Endothelial cell of umbilical vein (primary cell): ENCODE results near the gene DARS1. TPM values are rescaled to one million over a fixed set of nuclear protein-coding genes. Genes with fewer than 3 reads are reported as not detected.

Experiments used
- BruUV-seq: library from RNA; stranded (reverse); fragments of 400-500 nt; replicated peaks from 2 replicates; lab custom pipeline; 2021; lab: Mats Ljungman, UMichigan
- CTCF ChIA-PET: fragments of 300-600, 350-600 bp; sonication (Branson Sonifier 250); formaldehyde crosslinking; loops from one replicate; lab custom pipeline; 2021; ENCODE audit warnings: antibody characterized with exemption, inconsistent platforms; lab: Charles Lee
- POLR2A ChIA-PET: fragments of 300-600, 350-600 bp; sonication (Branson Sonifier 250); formaldehyde crosslinking; loops from one replicate; lab custom pipeline; 2021; ENCODE audit warnings: antibody characterized with exemption, inconsistent platforms; lab: Charles Lee
- DNase-seq: peaks from one replicate; pipeline ENCODE4 v3.0.0-alpha.2; 2011; ENCODE audit warnings: low read depth, low spot score
- FAIRE-seq: peaks from 2 replicates; lab custom pipeline; 2011; peaks lifted over from hg19 to GRCh38; lab: Jason Lieb, UNC
- H2AFZ ChIP-seq: 2 replicates; pipeline ENCODE4 v1.6.0; 2012; ENCODE audit warnings: low read depth, low read length, control low read depth, inconsistent platforms
- H3K27ac ChIP-seq: 2 replicates; pipeline ENCODE4 v1.5.1; 2011; ENCODE audit warnings: low read depth, mild to moderate bottlenecking, control low read depth, low read length, moderate library complexity; ENCODE audit not compliant: insufficient read depth
- H3K27me3 ChIP-seq, 2 experiments: 2 replicates each; pipeline versions ENCODE4 v1.6.0 to v1.6.1; 2011; ENCODE audit warnings: low read length in 2 of 2, mixed read lengths in 1 of 2; ENCODE audit not compliant: control insufficient read depth in 2 of 2, insufficient read depth in 2 of 2
- H3K36me3 ChIP-seq, 2 experiments: 2 replicates in 1 of 2; 3 replicates in 1 of 2; pipeline ENCODE4 v1.5.1; 2011; ENCODE audit warnings: low read length in 2 of 2, mild to moderate bottlenecking in 1 of 2, moderate library complexity in 1 of 2; ENCODE audit not compliant: control insufficient read depth in 2 of 2, insufficient read depth in 2 of 2; ENCODE audit errors: extremely low read depth in 1 of 2
- H3K4me1 ChIP-seq: 3 replicates; pipeline ENCODE4 v1.5.1; 2011; ENCODE audit warnings: mild to moderate bottlenecking, low read length; ENCODE audit not compliant: control insufficient read depth, insufficient read depth; ENCODE audit errors: extremely low read depth
- H3K4me2 ChIP-seq: 2 replicates; pipeline ENCODE4 v1.6.1; 2011; ENCODE audit warnings: low read length, control low read depth, mixed read lengths; ENCODE audit not compliant: insufficient read depth
- H3K4me3 ChIP-seq, 3 experiments: fragments of 200-600 bp in 1 of 3; sonication (generic), shearing (Covaris generic) in 1 of 3; replicated peaks in 1 of 3; 2 replicates each; pipeline ENCODE4 v1.5.1; 2011 to 2016; ENCODE audit warnings: control low read depth in 3 of 3, low read length in 3 of 3, mild to moderate bottlenecking in 2 of 3, inconsistent platforms in 1 of 3, low read depth in 1 of 3, moderate library complexity in 1 of 3; ENCODE audit not compliant: insufficient read depth in 1 of 3
- H3K79me2 ChIP-seq: 2 replicates; pipeline ENCODE4 v1.6.0; 2012; ENCODE audit warnings: low read length, inconsistent platforms; ENCODE audit not compliant: control insufficient read depth, insufficient read depth
- H3K9ac ChIP-seq: replicated peaks from 2 replicates; pipeline ENCODE3; 2011; ENCODE audit warnings: low read length, control low read depth; ENCODE audit not compliant: insufficient read depth; ENCODE audit errors: extremely low read depth
- H3K9me1 ChIP-seq: replicated peaks from 3 replicates; pipeline ENCODE4 v1.6.0; 2011; ENCODE audit warnings: mild to moderate bottlenecking, low read length; ENCODE audit not compliant: control insufficient read depth, insufficient read depth; ENCODE audit errors: extremely low read depth
- H3K9me3 ChIP-seq: replicated peaks from 2 replicates; pipeline ENCODE4 v1.5.1; 2012; ENCODE audit warnings: low read length, inconsistent platforms; ENCODE audit not compliant: control insufficient read depth, insufficient read depth
- H4K20me1 ChIP-seq: replicated peaks from 2 replicates; pipeline ENCODE3; 2011; ENCODE audit warnings: mild to moderate bottlenecking, low read length; ENCODE audit not compliant: control insufficient read depth, insufficient read depth; ENCODE audit errors: extremely low read depth
- EZH2 ChIP-seq: IDR thresholded peaks from 2 replicates; pipeline ENCODE4 v1.6.1; 2012; ENCODE audit warnings: borderline replicate concordance, low read depth, mild to moderate bottlenecking, moderate library complexity, low read length, inconsistent platforms; ENCODE audit not compliant: severe bottlenecking
- FOS ChIP-seq: IDR thresholded peaks from 2 replicates; pipeline ENCODE4 v1.6.1; 2011; ENCODE audit warnings: mild to moderate bottlenecking, low read length, moderate library complexity, borderline replicate concordance; ENCODE audit not compliant: insufficient read depth
- MYC ChIP-seq: IDR thresholded peaks from one replicate; pipeline ENCODE4 v1.6.1; 2011; ENCODE audit warnings: mild to moderate bottlenecking, low read depth, low read length
- POLR2A ChIP-seq: IDR thresholded peaks from 2 replicates; pipeline ENCODE4 v1.6.1; 2012; ENCODE audit warnings: low read depth, mild to moderate bottlenecking, control low read depth, low read length
- POLR2AphosphoS5 ChIP-seq: IDR thresholded peaks from 2 replicates; pipeline ENCODE4 v1.6.1; 2012; ENCODE audit warnings: low read depth, mild to moderate bottlenecking, control low read depth, low read length, moderate library complexity; ENCODE audit not compliant: insufficient read depth
- dilution Hi-C: fragments of 300-500 bp; cut with MboI; formaldehyde crosslinking; loops from one replicate; pipeline ENCODE4 v1.15.0; 2019; ENCODE audit warnings: low sequenced_read_pairs; ENCODE audit not compliant: extremely low pct_ligation_motif_present
- intact Hi-C: fragments of 100-400 bp; cut with micrococcal nuclease; formaldehyde crosslinking; loops from one replicate; pipeline ENCODE4 v1.10.0; 2022
- polyA plus RNA-seq, 4 experiments: library from polyadenylated mRNA; depleted of rRNA in 3 of 4; stranded (reverse) in 3 of 4; unstranded in 1 of 4; fragments of >200 nt; gene quantifications; 2 replicates each; pipeline versions ENCODE4 v1.2.1 to v1.2.3, GENCODE V29; 2011 to 2012; ENCODE audit warnings: missing spikeins in 1 of 4
- total RNA-seq: library from RNA; stranded (reverse); gene quantifications from 2 replicates; pipeline ENCODE4 v1.2.3, GENCODE V29; 2021
- TF ChIP-seq, protein P1 (sequence below): IDR thresholded peaks from 2 replicates; pipeline ENCODE4 v1.6.1; 2011; ENCODE audit not compliant: insufficient read depth, insufficient read length
- TF ChIP-seq, protein P2 (sequence below), 2 donors: IDR thresholded peaks; 1 replicate in 1 of 2; 2 replicates in 1 of 2; pipeline ENCODE4 v1.5.1; 2011; ENCODE audit warnings: low read length in 2 of 2, mild to moderate bottlenecking in 2 of 2, moderate library complexity in 2 of 2, control low read depth in 1 of 2, inconsistent platforms in 1 of 2, low read depth in 1 of 2; ENCODE audit not compliant: insufficient read depth in 1 of 2; ENCODE audit errors: extremely low read depth in 1 of 2

DARS1 gene
- total and polyA plus RNA-seq, 2 donors (not counting 3 experiments of a cell fraction or from before 2014, with no cell fraction given), result 20.9 to 41.5 TPM

DNA sequence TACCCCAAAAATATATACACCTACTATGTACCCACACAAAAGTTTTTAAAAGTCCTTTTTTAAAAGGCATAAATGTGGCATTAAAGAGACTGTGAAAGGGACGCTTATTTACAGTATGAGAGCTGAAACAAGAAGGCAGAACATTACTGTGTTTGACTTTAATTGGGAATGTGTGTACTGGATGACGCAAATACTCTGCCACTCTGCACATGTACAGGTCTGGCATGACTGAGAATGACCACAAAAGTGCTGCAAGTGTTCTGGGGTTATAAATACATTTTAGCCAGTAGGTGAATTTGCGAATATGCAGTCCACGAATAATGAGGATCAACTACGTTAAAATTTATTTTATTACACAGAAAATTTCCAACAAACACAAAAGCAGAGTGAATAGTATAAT lies 11.4 kb downstream of the DARS1 start:
- Histone ChIP-seq H3K27ac (no peak overlapping the region), H3K4me1 (no peaks in the 10 kb centered on the region), H4K20me1 (no peaks in the 10 kb centered on the region), H3K9me1 (no peaks in the 10 kb centered on the region), H3K9ac (no peak overlapping the region), H3K79me2 (peaks cover 9% of the 10 kb centered on the region), H3K9me3 (no peaks in the 10 kb centered on the region), H3K27me3 (no peaks in the 10 kb centered on the region), H2AFZ (no peak overlapping the region), H3K36me3 (peaks cover 0 to 5% of the 10 kb centered on the region in 2 experiments), H3K4me3 (no peak overlapping the region), H3K4me2 (no peak overlapping the region)
- BruUV-seq, result no TSS peak
- DNase-seq, result no peak
- intact Hi-C loops, result no loop called here
- CTCF ChIA-PET, result no interaction called here
- FAIRE-seq, result no peak
- no peak for TF ChIP-seq MYC
- TF ChIP-seq FOS, result no peak
- TF ChIP-seq POLR2A, result no peak
- dilution Hi-C loops, result no loop called here
- POLR2A ChIA-PET, result no interaction called here

DNA sequence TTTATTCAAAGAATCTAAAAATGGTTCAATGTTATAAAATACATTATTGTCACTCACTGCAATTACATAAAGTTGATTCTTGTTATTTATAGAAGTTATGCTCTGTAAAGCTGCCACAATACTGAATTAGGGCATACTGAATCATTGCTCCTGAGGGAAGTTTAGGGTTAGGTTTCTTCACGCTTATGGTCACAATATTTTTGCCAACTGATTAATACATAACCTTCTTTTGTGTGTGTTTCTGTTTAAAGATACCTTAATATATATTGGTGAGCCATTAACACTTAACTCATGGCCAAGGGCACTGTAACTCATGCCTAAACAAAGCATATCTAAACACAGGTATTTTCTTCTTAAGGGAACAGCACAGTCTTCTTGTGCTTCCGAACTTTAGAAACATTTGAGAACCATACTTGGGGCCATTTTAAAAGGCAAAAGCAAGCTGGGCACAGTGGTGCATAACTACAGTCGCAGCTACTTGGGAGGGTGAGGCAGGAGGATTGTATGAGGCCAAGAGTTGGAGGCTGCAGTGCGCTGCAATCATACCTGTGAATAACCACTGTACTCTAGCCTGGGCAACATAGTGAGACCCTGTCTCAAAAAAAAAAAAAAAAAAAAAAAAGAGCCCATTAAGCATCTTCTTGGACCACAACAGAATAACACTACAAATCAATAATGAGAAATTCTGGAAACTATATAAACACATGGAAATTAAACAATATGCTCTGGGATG lies 15.6 kb downstream of the DARS1 start:
- CTCF ChIA-PET, result interaction anchor here (1.1 kb wide), 1 partner anchor 12 kb away, joined by 4 read pairs; no protein-coding TSS in a partner anchor
- POLR2A ChIA-PET, result no interaction called here
- Histone ChIP-seq H3K9me1 (no peaks in the 10 kb centered on the region), H3K4me3 (no peak overlapping the region), H3K36me3 (no peaks in the 10 kb centered on the region), H3K9me3 (no peaks in the 10 kb centered on the region), H3K9ac (no peak overlapping the region), H4K20me1 (no peaks in the 10 kb centered on the region), H3K27ac (no peak overlapping the region), H3K4me1 (no peaks in the 10 kb centered on the region), H3K27me3 (no peaks in the 10 kb centered on the region), H3K79me2 (peaks cover 9% of the 10 kb centered on the region), H2AFZ (no peak overlapping the region), H3K4me2 (no peak overlapping the region)
- dilution Hi-C loops, result no loop called here
- no TSS peak for BruUV-seq
- no peak for TF ChIP-seq EZH2
- TF ChIP-seq, protein P1, sequence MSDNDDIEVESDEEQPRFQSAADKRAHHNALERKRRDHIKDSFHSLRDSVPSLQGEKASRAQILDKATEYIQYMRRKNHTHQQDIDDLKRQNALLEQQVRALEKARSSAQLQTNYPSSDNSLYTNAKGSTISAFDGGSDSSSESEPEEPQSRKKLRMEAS, result no peak
- TF ChIP-seq, protein P2, sequence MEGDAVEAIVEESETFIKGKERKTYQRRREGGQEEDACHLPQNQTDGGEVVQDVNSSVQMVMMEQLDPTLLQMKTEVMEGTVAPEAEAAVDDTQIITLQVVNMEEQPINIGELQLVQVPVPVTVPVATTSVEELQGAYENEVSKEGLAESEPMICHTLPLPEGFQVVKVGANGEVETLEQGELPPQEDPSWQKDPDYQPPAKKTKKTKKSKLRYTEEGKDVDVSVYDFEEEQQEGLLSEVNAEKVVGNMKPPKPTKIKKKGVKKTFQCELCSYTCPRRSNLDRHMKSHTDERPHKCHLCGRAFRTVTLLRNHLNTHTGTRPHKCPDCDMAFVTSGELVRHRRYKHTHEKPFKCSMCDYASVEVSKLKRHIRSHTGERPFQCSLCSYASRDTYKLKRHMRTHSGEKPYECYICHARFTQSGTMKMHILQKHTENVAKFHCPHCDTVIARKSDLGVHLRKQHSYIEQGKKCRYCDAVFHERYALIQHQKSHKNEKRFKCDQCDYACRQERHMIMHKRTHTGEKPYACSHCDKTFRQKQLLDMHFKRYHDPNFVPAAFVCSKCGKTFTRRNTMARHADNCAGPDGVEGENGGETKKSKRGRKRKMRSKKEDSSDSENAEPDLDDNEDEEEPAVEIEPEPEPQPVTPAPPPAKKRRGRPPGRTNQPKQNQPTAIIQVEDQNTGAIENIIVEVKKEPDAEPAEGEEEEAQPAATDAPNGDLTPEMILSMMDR (IDR thresholded peaks at IDR 0.05; ENCODE audit: extremely low read depth in 1 of 2, insufficient read depth in 1 of 2, low read depth in 1 of 2, low read length in 2 of 2), result no peak
- TF ChIP-seq POLR2A, result no peak
- no peak for TF ChIP-seq POLR2AphosphoS5
- TF ChIP-seq MYC, result no peak
- intact Hi-C loops, result no loop called here
- DNase-seq (no peak), FAIRE-seq (no peak)
